Activated CD8-positive, alpha-beta memory T cell treated with anti-CD3 and anti-CD28 coated beads, Interleukin-2, amount 50 U/mL, for 1 hour (primary cell): Measurements from ENCODE around the gene XIRP2.

Experiments
- DNase-seq: peaks from one replicate; pipeline ENCODE4 v3.0.0-alpha.2; 2020; ENCODE audit errors: extremely low read depth

The XIRP2 gene

GRCh38 chr2:167292430-167293171 is 404.3 kb downstream of the XIRP2 start, which contains the start of gene B3GALT1:
Gene B3GALT1, plus strand, starts transcription at chr2:167293001.
- DNase-seq: no peak

GRCh38 chr2:167293172-167293781 is 405.0 kb downstream of the XIRP2 start:
- no peak for DNase-seq

- DNase-seq: no peak
These were observed 405.9 kb downstream of the XIRP2 start for GRCh38 chr2:167293943-167294775.

GRCh38 chr2:167294776-167295140 is 406.5 kb downstream of the XIRP2 start:
- DNase-seq: no peak

GRCh38 chr2:167297292-167297691 is 409.0 kb downstream of the XIRP2 start:
- DNase-seq: no peak

GRCh38 chr2:167298017-167298416 is 409.7 kb downstream of the XIRP2 start:
- DNase-seq: no peak
